Hypothalamus (tissue), 51 donors: Measurements from ENCODE around the gene CELF4.

Source experiments
- DNase-seq, 51 donors: peaks; one replicate each; lab custom pipeline; 2025; lab: John Stamatoyannopoulos, UW

Gene CELF4

DNA sequence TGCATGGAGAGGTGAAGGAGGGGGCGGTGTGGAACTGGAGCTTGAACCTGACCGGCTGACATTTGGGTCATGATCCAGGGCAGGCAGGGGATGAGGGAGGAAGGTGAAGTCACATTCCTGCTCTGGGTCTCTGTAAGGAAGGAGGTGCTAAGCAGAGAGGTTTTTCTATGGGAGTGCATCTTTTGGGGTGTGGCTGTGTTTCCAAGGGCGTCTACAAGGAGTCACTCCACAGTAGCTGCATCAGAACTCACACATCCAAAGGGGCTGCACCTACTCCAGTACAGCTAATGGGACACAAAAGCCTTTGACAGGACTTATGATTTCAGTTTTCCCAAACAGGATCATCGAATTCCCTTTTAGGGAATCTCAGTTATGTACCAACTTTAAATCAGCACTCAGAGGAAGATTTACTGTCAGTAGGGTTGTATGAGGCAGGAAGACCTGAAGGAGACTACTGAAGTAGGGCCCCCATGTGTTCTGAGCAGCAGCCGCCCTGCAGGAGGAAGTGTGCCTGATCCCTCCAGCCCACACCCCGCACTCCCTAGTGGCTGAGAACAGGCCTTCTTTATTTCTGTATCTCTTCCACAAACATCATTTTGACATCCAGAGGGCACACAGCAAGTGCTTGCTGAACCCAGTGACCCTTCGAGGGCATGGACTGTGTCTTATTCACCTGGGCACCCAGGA is 137.2 kb downstream of the CELF4 start:
- no peak for DNase-seq

DNA sequence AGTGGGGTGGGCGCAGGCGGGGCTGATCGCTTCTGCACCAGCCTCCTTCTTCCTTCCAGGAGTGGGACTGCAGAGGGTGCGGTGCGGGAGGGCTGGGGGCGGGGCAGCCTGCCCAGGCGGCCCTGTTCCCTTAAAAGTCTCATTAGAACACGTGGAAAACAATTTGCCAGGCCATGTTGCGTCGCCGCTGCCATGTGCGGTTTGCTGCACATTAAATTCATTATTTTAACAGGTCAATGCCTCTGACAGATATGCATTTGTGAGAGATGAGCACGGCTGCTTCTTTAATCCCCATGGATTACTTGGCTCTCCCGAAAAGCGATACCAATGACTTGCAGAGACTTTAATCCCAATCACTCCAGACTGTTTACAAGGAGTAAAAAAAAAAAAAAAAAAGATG is 139.0 kb downstream of the CELF4 start:
- DNase-seq, result no peak

- DNase-seq, result no peak
Observed at GRCh38 chr18:37425222-37425621, 140.4 kb downstream of the CELF4 start.

GRCh38 chr18:37424507-37424906 is 141.1 kb downstream of the CELF4 start:
- DNase-seq, result no peak

DNA sequence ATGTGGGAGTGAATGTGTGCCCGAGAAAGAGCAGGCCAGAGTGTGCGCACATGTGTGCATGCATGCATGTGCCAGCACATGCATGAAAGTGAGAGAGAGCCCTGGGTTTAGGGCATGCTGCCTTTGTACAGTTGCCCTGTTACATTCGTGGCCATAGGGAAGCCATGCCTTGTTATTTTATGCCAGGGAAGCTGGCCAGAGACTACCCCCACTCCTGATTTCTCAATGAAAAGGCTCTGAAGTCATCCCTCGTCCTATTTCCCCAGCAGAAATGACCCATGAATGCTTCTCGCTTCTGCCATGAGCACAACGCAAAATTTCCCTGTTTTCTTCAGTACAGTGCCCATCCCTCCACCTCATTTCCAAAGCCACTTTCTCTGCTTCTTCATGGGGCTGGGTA is 143.0 kb downstream of the CELF4 start:
- DNase-seq, result no peak

- peak in 11 of 51 donors; percentile 9 to 44 (median 22) for DNase-seq
Observed at GRCh38 chr18:37422116-37422515, 143.5 kb downstream of the CELF4 start.

DNA sequence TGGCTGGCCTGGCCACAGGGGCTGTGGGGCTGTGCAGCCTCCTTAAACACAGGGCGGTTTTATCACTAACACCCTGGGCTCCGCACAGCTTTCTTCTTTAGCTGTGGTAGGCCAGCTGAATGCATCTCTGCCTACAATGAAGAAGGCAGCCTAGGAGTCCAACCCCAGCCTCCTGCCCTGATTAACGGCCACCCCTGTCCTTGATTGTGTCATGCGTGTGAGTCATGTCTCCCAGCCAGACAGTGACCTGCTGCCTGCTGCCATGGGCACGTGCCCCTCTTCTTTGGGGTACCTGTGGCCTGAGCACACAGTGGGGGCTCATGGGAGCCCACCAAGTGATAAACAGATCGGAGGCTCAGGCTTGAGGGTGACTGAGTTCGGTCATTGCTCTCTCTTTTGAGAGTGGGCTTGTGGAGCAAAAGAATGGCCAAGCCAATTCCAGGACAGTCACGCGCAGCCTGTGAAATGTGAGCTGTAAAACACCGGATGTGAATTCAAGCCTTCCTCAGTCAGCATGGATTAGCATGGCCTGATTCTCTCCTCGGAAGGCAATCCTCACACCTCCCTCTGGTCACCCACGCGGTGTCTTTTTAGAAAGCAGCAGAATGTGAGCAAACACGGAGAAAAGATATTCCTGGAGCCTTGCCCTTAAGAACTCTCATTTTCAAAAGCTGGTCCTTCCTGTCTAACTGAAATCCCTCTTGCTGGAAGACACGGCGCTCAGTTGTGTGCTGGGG is 144.1 kb downstream of the CELF4 start:
- DNase-seq, result peak in 1 of 51 donors; percentile 44

DNA sequence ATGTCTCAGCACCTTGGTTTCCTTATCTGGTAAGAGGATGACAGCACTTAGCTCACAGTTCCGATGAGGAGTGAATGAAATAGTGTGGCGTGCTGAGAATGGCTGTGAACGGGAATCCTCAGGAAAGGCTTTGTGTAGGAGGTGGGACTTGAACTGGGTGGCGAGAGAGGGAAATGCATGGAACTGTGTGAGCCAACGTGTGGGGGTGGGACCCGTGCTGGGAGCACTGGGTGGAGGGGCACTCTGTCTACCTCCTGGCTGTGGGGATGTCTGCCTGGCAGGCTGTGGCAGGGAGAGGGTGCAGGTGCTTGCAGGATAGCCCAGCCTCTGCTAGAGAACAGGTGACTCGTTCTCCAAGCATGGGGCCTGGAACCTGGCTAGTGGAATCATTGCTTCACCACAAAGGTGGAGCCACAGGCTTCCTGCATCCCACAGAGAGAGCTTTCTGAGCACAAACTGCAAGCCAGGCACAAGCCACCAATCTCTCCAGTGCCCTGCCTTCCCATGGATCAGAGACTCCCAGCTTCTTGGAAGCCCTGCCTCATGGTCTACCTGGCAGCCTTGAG is 145.2 kb downstream of the CELF4 start:
- no peak for DNase-seq

- DNase-seq, result no peak
Observed at GRCh38 chr18:37419866-37420265, 145.7 kb downstream of the CELF4 start.

DNA sequence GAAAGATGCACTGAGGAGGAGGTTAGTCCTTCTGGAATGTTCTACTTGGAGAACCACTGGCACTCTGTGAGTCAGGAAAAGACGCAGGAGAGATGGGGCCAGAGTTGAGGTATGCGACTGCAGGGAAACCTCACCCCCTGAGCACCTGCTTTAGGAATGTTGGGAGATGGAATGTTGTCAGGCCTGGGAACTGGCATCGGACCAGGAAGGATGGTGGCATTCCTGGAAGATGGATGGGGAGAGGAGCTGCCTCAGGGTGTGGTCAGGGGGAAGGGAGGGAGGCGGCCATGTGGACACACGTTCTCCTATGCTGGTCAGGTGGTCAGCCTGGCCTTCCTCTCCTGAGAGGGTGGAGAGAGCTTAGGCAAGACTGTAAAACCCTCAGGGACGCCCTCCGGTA is 146.3 kb downstream of the CELF4 start:
- DNase-seq, result no peak

GRCh38 chr18:37414816-37415215 is 150.8 kb downstream of the CELF4 start:
- DNase-seq, result no peak

DNA sequence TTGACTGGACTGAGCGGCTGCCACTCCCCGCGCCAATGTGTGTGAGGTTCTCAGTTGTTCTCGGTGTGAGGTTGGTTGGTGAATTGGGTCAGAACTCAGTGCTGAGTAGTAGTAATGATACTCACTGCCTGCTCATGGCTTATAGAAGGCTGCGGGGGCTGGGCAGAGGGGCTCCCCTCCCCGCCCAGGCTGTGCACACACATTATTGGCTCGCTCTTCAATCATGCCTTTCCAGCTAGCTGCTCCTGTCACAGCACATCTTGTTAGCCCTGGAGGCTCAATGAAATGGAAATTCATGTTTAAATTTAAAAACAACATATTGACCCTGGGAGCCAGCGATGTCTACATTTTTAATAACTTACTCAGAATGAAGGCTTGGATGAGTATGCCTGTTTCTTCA is 152.8 kb downstream of the CELF4 start:
- DNase-seq, result no peak

DNA sequence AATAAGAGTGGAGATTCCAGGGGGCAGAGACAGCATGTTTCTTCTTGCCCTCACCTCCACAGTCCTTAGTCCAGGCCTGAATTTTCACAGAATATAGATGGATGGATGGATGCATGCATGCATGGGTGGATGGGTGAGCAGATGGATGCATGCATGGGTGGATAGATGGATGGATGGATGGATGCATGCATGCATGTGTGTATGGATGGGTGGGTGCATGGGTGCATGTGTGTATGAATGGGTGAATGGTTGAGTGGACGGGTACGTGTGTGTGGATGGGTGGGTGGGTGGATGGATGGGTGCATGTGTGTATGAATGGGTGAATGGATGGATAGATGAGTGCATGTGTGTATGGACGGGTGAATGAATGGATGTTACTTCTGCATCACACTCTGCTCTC is 153.3 kb downstream of the CELF4 start:
- no peak for DNase-seq

DNA sequence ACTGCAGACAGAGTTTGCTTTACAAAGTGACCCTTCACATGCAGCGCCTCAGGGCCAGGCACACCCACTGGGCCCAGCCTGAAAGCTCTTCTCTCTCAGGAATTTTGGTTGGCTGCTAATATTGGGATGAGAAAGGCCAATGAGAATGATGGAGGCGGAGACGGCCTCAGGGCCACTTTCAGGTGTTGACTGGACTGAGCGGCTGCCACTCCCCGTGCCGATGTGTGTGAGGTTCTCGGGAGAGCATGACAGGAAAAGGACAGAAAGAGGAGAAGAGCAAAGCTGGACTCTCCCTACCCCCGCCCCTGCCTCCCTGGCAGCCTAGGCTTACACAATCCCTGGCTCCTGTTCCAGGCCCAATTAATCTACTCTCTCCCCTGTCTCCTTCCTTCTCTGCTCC is 155.7 kb downstream of the CELF4 start:
- no peak for DNase-seq

GRCh38 chr18:37408676-37409265 is 156.8 kb downstream of the CELF4 start:
- DNase-seq, result no peak

DNA sequence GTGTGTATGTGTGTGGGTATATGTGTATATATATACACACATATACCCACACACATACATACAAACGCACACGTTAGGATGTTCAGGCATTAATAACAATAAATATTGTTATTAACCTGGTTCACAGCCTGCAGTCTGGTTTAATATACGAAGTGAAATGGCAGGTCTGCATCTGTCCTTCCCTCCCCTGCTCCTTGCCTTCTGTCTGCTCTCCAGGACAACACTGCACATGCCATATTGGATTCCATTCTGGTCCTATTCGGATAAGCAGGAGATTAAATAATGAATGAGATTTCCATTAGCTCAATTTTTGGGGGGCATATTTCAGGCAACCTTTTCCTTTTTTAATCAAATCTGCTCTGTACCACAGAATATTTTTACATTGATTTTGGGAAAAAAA is 158.0 kb downstream of the CELF4 start:
- DNase-seq, result no peak

DNA sequence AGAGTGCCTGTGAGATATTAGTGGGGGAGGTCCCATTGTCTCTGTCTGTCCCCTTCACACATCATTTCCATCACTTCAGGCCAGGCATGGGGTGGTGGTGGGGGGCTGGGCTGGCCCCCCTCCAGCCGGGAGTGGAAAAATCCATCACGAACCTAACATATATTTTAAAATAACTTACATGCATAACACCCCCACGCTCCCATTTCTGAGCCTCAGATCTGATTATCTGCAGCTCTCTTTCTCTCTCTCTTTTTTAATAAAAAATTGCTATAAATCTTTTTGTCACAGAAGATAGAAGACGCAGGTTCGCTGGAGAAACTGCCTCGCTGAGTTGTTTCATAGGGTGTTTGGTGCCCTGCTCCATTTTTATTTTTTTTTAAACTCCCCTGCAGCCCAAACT is 159.8 kb downstream of the CELF4 start:
- DNase-seq, result no peak

- no peak for DNase-seq
Observed at GRCh38 chr18:37405229-37405628, 160.4 kb downstream of the CELF4 start.

DNA sequence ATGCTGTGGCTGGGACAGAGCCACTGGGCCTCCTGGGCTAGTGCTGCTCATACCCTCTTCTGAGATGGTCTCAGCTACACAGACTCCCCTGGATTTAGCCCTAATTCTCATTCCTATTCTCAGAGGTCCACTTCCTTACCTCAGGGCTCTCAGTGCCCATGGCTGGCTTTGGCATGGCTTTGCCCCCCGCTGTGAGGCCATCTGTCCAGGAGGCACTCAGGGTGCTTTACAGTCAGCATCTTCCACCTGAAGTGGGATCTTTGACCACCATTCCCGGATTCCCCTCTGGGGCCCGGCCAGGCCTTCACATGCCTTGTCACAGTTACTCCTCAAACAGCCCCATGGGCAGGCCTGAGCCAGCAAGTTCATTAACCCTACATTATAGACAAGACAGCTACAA is 161.8 kb downstream of the CELF4 start:
- no peak for DNase-seq

- peak in 2 of 51 donors; percentile 11 to 62 for DNase-seq
Observed at GRCh38 chr18:37403100-37403781, 162.4 kb downstream of the CELF4 start.

DNA sequence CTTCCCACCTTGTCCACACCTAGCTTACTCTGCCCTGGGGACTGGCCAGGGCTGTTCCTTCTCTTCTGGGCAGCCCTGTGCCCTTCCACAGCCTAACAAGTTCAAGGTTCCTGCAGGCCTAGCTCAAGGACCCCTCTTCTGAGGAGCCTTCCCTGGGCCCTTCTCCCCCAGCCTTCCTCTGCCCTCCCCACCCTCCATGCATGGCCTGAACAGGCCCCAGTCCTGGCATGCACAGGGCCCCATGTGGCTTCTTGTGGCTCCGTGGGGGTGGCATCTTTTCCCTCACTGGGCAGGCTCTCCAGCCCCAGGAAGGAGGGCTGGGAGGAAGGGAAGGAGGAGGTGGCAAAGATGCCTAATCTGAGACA is 162.9 kb downstream of the CELF4 start:
- DNase-seq, result no peak
